Ecto neural progenitor cell (in vitro differentiated cells): Measurements from ENCODE around the gene CCDC90B.
A peak's percentile ranks its signal among the peaks of the same experiment; 100 is the strongest.
"Not testable (repeated sequence)": the region's sequence is repeated elsewhere in the genome, so short reads cannot be mapped to it uniquely, and the experiment has no call there.

Source experiments
- DNase-seq: peaks from one replicate; pipeline ENCODE4 v3.0.0-alpha.2; 2018; ENCODE audit warnings: low spot score

Gene CCDC90B

DNA sequence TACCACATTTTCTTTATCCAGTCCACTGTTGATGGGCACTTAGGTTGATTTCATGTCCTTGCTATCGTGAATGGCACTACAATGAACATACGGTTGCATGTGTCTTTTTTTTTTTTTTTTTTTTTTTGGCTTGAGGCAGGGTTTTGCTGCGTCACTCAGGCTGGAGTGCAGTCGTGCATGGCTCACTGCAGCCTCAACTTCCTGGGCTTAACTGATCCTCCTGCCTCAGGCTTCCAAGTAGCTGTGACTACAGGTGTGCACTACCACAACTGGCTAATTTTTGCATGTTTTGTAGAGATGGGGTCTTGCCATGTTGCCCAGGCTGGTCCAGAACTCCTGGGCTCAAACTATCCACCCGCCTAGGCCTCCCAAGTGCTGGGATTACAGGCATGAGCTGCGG lies 1.5 kb upstream of the CCDC90B start:
- DNase-seq, result no peak

DNA sequence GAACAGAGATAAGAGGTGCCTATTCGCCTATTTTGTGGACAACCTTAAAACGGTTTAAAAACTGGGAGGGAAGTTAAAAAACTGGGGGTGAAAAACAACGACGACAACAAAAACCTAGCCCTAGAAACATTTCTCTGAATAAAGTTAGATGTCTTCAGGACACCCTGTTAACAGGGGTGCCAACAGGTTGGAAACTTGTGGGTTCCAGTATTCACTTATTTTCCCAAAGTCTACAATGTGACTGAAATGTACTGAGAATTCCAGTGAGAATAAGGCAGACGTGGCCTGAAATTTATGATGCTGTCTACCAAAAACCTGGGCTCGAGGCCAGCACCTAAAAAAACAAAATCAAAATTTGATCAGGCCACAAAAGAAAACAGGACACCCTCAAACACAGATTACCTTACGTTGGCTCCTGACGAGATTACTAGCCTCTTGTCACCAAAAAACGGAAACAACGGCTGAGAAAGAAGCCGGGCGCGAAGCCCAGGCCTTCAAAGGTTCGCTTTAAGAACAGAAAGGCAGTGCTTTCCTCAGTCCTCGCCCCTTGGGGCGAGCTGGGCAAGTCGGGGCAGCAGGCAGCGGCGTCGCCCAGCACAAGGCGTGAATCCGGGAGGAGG lies 906 bp downstream of the CCDC90B start:
- no peak for DNase-seq

DNA sequence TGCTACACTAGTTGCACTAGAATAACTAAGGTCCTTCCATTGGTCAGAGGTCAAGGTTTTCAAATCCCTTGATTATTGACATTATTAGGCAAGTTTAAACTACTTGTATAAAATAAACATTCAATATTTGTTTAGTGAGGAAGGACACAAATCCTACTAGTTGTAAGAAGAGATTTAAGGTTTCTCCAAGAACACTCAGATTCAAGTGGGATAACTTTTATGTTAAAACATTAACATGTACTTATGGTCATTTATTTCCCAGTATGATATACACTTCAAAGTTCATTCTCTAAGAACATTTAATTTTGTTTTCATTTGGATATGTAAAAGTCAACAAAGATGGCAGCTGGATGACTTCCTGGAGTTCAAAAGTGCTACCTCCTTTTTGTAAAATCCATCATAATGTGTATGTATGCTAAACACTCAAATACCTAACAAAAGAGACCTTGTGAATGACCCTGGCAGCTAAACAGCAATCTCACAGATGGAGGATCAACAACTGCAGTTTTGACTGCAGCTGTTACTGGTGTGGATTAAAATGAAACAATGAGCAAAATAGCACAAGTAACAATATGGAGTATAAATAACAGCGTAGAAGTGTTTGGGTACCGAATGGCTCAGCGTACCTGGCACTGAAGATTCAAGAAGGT lies 1.5 kb downstream of the CCDC90B start:
- no peak for DNase-seq

GRCh38 chr11:83282084-83282716 lies 4.0 kb downstream of the CCDC90B start:
- no peak for DNase-seq

GRCh38 chr11:83280256-83280655 lies 5.9 kb downstream of the CCDC90B start:
- no peak for DNase-seq

- no peak for DNase-seq
Measured at GRCh38 chr11:83278351-83278750, 7.8 kb downstream of the CCDC90B start.

- no peak for DNase-seq
Measured at GRCh38 chr11:83275888-83276641, 10.1 kb downstream of the CCDC90B start.

DNA sequence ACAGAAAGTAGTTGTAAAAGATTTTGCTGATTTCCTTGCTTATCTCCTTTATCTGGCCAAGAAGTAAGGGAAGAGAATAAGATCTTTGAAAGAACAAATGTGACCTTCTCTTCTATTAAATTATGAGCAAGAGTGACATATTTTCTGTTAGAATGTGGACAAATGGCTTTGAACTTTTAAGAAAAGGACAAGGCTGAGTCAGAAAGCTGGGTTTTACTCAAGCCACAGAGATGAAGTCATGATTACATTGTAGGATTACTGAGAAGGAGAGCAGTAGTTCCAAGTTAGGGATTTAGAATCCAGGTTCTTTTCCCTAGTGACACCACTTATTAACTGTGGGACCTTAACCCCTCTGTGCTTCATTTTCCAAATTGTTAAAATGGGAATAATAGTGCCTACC lies 13.5 kb downstream of the CCDC90B start:
- DNase-seq, result no peak

DNA sequence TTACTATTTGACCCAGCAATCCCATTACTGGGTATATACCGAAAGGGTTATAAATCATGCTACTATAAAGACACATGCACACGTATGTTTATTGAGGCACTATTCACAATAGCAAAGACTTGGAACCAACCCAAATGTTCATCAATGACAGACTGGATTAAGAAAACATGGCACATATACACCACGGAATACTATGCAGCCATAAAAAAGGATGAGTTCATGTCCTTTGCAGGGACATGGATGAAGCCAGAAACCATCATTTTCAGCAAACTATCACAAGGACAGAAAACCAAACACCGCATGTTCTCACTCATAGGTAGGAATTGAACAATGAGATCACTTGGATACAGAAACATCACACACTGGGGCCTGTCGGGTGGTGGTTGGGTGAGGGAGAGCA lies 14.4 kb downstream of the CCDC90B start:
- DNase-seq, result not testable (repeated sequence)

- DNase-seq, result not testable (repeated sequence)
Measured at GRCh38 chr11:83269080-83269479, 17.1 kb downstream of the CCDC90B start.

GRCh38 chr11:83265331-83265730 lies 20.8 kb downstream of the CCDC90B start:
- DNase-seq, result no peak

DNA sequence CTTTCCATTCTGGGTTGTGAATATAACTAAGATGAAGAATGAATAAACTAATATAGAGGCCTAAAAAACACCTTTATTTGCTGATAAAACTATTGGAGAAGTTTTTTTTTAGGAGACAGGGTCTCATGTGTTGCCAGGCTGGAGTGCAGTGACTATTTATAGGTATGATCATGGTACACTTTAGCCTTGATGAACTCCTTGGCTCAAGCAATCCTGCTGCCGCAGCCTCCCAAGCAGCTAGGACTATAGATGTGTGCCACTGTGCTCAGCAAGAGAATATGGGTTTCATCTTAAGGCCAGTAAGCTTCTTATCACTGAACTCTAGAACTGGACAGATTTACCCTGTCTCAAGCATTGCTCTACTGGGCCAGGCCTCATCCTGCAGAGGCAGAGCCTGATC lies 26.6 kb downstream of the CCDC90B start:
- DNase-seq, result no peak

- no peak for DNase-seq
Measured at GRCh38 chr11:83257761-83258168, 28.4 kb downstream of the CCDC90B start.

- no peak for DNase-seq
Measured at GRCh38 chr11:83256602-83257340, 29.4 kb downstream of the CCDC90B start.

GRCh38 chr11:83255366-83255765 lies 30.8 kb downstream of the CCDC90B start:
- DNase-seq, result no peak

- DNase-seq, result no peak
Measured at GRCh38 chr11:83252941-83253340, 33.2 kb downstream of the CCDC90B start.

GRCh38 chr11:83252266-83252665 lies 33.9 kb downstream of the CCDC90B start:
- DNase-seq, result no peak

DNA sequence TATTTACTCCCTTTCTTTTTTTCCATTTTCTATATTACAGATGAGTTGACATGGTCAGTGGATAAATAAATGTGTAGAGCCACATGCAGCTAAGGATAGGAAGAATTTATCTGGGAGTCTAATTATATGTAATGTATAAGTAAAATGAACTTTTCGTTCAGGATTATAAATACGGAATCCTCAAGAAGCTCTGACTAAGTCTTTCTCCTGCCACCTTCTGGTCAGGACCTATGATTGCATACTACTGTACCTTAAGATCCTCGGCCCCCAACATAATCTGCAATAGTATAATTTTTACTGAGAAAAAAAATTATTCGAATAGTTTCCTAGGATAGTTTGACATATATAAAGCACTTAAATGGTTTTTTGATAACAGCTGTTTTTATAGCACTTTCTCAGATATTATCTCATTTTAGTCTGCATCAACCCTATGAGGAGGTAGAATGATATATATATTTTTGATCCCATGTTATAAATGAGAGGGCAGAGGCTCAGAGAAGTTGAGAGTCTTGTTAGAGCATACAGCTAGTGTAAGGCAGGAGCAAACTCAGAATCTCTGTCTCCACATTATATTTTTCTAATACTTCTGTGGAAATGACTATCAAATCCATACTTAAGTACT lies 36.1 kb downstream of the CCDC90B start:
- no peak for DNase-seq

- no peak for DNase-seq
Measured at GRCh38 chr11:83249445-83249844, 36.7 kb downstream of the CCDC90B start.

DNA sequence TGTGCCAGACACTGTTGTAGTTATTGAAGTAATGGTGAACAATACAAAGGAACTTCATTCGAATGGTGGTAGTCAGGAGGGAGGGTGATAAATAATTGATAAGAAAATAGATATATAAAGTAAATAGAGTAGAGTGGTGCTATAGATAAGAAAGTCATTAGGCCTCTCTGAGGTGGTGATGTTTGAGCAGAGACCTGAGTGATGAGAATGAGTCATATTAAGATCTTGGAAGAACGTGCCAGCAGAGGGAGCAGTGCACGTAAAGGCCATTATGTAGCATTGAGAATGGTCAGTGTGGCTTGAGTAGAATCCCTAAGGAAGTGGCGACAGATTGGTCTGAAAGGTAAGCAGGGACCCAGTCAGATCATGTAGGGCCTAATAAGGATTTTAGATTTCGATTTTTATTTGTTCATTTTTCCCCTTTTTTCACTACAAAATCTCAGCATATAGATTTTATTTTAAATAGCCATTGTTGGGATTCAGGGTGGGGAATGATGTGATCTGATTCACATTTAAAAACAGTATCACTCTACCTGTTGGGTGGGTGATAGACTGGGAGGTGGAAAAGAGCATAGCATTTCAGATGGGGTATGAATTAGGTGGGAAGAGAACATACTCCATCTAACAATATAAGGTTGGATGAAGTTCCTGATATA lies 44.7 kb downstream of the CCDC90B start:
- DNase-seq, result peak; percentile 57

DNA sequence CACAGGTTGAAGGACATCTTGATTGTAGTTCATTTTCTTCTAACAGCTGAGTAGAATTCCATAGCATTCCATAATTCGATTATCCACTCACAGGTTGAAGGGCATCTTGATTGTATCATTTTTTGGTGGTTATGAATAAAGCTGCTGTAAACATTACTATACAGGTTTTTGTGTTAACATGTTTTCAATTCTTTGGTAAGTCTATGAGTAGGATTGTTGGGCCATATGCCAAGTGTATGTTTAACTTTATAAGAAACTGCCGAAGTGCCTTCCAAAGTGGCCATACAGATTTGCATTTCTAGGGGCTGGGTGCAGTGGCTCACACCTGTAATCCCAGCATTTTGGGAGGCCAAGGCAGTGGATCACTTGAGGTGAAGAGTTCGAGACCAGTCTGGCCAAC lies 48.1 kb downstream of the CCDC90B start:
- no peak for DNase-seq
